ENCODE measurements around the gene TMEM63B. TPM values are rescaled to one million over a fixed set of nuclear protein-coding genes. Genes with fewer than 3 reads are reported as not detected.

The TMEM63B gene
- total RNA-seq, 2 donors from 2014 or later = 7.6 to 11.9 TPM

DNA sequence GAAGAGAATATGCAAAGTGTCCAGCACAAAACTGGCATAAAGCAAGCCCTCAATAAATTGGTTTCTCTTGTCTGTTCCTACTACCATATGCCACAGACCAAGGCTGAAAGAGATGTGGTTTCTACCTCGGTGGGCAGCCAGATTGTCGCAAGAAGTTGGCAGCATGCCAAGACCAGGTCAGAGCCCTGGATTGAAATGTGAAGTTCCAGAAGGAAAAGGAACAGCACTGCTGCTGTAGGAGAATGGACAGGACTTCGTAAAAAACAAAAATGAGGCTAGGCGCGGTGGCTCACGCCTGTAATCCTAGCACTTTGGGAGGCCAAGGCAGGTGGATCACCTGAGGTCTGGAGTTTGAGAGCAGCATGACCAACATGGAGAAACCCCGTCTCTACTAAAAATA lies 22.2 kb upstream of the TMEM63B start:
- 74 to 81% methylated on average over 7 of the region's 7 CpGs for WGBS, 2 donors
- Histone ChIP-seq H3K4me1 (no peaks in the 10 kb centered on the region), H3K27ac (peak overlapping the region in 1 of 4 donors; percentile 3), H3K9me3 (no peaks in the 10 kb centered on the region), H3K4me3 (no peak overlapping the region), H3K36me3 (replicated peaks in 1 of 2; ENCODE audit: insufficient read depth in 1 of 2, low read depth in 2 of 2) (no peaks in the 10 kb centered on the region), H3K27me3 (no peaks in the 10 kb centered on the region)
- intact Hi-C loops (cut with DNase I) = no loop called here
- ATAC-seq (no peak), DNase-seq (no peak)
- TF ChIP-seq, protein P1, sequence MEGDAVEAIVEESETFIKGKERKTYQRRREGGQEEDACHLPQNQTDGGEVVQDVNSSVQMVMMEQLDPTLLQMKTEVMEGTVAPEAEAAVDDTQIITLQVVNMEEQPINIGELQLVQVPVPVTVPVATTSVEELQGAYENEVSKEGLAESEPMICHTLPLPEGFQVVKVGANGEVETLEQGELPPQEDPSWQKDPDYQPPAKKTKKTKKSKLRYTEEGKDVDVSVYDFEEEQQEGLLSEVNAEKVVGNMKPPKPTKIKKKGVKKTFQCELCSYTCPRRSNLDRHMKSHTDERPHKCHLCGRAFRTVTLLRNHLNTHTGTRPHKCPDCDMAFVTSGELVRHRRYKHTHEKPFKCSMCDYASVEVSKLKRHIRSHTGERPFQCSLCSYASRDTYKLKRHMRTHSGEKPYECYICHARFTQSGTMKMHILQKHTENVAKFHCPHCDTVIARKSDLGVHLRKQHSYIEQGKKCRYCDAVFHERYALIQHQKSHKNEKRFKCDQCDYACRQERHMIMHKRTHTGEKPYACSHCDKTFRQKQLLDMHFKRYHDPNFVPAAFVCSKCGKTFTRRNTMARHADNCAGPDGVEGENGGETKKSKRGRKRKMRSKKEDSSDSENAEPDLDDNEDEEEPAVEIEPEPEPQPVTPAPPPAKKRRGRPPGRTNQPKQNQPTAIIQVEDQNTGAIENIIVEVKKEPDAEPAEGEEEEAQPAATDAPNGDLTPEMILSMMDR (IDR thresholded peaks at IDR 0.05) = no peak
- no peak for TF ChIP-seq POLR2A (IDR thresholded peaks at IDR 0.05)

DNA sequence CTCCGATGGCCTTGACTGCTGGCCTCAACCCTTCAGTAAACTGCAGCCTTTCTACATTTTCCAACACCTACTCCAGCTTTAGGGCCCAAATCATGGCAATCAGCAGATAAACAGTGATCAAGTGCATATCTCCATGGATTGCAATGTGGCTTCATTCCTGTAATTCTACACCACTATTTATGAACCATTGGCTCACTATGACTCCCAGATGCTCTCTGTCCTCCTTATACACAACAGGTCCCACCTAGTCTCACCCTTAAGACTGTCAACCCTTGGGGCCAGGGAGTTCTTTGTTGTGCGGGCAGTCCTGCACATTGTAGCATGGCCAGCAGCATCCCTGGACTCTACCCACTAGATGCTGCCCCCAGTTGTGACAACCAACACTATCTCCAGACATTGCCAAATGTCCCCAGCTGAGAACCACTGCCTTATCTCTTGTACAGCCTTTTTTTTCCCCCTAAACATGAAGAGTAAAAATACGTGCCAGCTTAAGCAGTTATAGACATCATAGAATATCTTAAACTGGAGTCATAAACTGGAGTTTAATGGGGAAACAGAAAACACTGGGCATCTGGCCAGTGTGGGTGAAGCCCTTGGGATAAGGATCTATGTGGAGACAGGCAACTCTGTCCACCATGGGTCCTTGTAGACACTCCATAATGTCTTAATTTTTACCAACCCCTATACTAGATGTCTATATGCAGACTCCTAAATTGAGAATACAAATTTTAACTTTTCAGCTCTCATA lies 21.2 kb upstream of the TMEM63B start:
- no peaks in the 10 kb centered on the region for H3K27me3 ChIP-seq
- intact Hi-C loops (cut with DNase I) = no loop called here
- H3K36me3 ChIP-seq (replicated peaks in 1 of 2; ENCODE audit: insufficient read depth in 1 of 2, low read depth in 2 of 2) = peaks cover 0 to 2% of the 10 kb centered on the region in 2 donors
- no peak for ATAC-seq
- H3K27ac ChIP-seq = no peak overlapping the region
- no peak overlapping the region for H3K4me3 ChIP-seq
- no peaks in the 10 kb centered on the region for H3K4me1 ChIP-seq
- no peak for TF ChIP-seq POLR2A (IDR thresholded peaks at IDR 0.05)
- TF ChIP-seq, protein P1 (IDR thresholded peaks at IDR 0.05) = no peak
- WGBS, 2 donors = 76 to 77% methylated on average over 3 of the region's 3 CpGs
- DNase-seq = no peak
- H3K9me3 ChIP-seq = no peaks in the 10 kb centered on the region

DNA sequence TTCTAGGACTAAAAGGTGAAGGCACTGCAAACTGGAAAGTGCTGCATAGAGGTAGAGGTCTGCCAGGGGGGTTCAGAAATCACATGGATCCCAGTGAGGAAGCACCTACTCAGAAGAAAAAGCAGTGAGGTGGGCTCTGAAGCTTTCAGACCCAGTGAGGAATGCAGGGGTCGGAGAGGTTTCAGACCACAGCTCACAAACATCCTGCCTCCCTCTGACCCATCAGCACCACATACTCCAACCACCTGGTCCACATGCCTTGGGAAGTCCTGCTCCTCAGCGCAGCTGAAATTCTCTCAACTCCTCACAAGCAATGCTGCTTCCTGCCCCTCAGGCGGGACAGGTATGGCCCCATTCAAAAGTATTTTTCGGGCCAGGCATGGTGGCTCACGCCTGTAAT lies 20.3 kb upstream of the TMEM63B start:
- Histone ChIP-seq H3K36me3 (replicated peaks in 1 of 2; ENCODE audit: insufficient read depth in 1 of 2, low read depth in 2 of 2) (peaks cover 0 to 2% of the 10 kb centered on the region in 2 donors), H3K4me3 (no peak overlapping the region), H3K27ac (no peak overlapping the region), H3K27me3 (no peaks in the 10 kb centered on the region), H3K4me1 (no peaks in the 10 kb centered on the region), H3K9me3 (no peaks in the 10 kb centered on the region)
- DNase-seq = no peak
- TF ChIP-seq POLR2A (IDR thresholded peaks at IDR 0.05) = no peak
- TF ChIP-seq, protein P1 (IDR thresholded peaks at IDR 0.05) = no peak
- intact Hi-C loops (cut with DNase I) = no loop called here
- 95 to 98% methylated on average over 5 of the region's 5 CpGs for WGBS, 2 donors
- ATAC-seq = no peak

DNA sequence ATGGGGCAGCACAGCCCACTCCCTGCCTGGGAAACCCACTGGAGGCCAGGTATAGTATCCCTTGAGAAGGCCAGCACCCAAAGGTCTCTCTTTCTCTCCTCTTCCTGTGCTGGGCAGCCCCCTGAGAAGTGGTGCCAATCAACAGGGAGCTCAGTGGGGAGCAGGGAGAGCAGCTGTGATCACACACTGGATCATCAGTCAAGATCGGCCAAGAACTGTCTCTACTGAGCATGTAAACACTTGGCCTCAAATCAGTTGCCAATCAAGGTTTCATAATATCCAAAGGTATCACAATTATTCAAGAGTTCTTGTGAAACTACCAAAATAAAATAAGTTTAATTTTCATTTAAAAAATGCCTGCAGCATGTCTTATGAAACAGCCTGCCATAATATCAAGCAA lies 18.9 kb upstream of the TMEM63B start:
- peaks cover 0 to 6% of the 10 kb centered on the region in 2 donors for H3K36me3 ChIP-seq (replicated peaks in 1 of 2; ENCODE audit: insufficient read depth in 1 of 2, low read depth in 2 of 2)
- DNase-seq (no peak), ATAC-seq (no peak)
- intact Hi-C loops (cut with DNase I) = no loop called here
- no peaks in the 10 kb centered on the region for H3K27me3 ChIP-seq
- H3K4me1 ChIP-seq = no peaks in the 10 kb centered on the region
- H3K9me3 ChIP-seq = no peaks in the 10 kb centered on the region
- H3K27ac ChIP-seq = no peak overlapping the region
- no peak overlapping the region for H3K4me3 ChIP-seq
- WGBS, 2 donors = 25 to 69% methylated on average over 1 of the region's 1 CpG
- TF ChIP-seq, protein P1 (IDR thresholded peaks at IDR 0.05) = no peak
- TF ChIP-seq POLR2A (IDR thresholded peaks at IDR 0.05) = no peak

DNA sequence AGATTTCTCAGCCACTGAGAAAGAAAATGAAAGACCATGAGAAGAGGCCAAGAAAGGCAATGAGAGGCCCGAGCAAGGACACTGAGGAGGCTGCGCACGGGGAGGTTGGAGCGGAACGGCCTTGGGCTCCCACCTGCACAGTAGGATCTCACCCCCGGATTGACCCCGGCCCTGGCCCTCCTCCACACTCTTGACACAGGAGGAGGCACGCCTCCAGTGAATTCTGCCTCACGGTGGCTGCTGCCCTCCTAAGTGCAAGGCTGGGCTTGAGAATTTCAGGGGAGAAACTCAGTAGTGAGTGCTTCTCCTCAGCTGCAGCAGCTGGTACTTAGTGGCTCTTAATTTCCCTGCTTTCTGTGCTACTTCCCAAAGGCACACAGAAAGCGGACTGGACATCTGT lies 18.1 kb upstream of the TMEM63B start:
- ATAC-seq = no peak
- no peaks in the 10 kb centered on the region for H3K27me3 ChIP-seq
- intact Hi-C loops (cut with DNase I) = no loop called here
- no peak overlapping the region for H3K27ac ChIP-seq
- TF ChIP-seq, protein P1 (IDR thresholded peaks at IDR 0.05) = no peak
- no peak for TF ChIP-seq POLR2A (IDR thresholded peaks at IDR 0.05)
- 74 to 89% methylated on average over 9 to 10 of the region's 10 CpGs for WGBS, 2 donors
- H3K4me3 ChIP-seq = no peak overlapping the region
- H3K9me3 ChIP-seq = no peaks in the 10 kb centered on the region
- peaks cover 0 to 13% of the 10 kb centered on the region in 2 donors for H3K36me3 ChIP-seq (replicated peaks in 1 of 2; ENCODE audit: insufficient read depth in 1 of 2, low read depth in 2 of 2)
- no peaks in the 10 kb centered on the region for H3K4me1 ChIP-seq
- no peak for DNase-seq
